AG10803 (cell line): Measurements from ENCODE around the gene HPF1.

Experiments
- DNase-seq: peaks from one replicate; pipeline ENCODE4 v3.0.0; 2010; ENCODE audit warnings: low read depth
- H3K4me3 ChIP-seq: 2 replicates; pipeline ENCODE4 v1.5.1; 2011; ENCODE audit warnings: mild to moderate bottlenecking, low read length, control low read depth
- CTCF ChIP-seq: conservative IDR thresholded peaks from 2 replicates; pipeline ENCODE4 v1.5.1; 2011; ENCODE audit warnings: mild to moderate bottlenecking, low read length, control low read depth, inconsistent platforms

The HPF1 gene

GRCh38 chr4:169766741-169767140 lies 9.0 kb upstream of the HPF1 start:
- no peak for DNase-seq
- no peak overlapping the region for H3K4me3 ChIP-seq
- no peak for TF ChIP-seq CTCF

GRCh38 chr4:169765835-169766234 lies 8.1 kb upstream of the HPF1 start:
- peak; percentile 16 for DNase-seq
- no peak overlapping the region for H3K4me3 ChIP-seq
- no peak for TF ChIP-seq CTCF

GRCh38 chr4:169761846-169762245 lies 4.1 kb upstream of the HPF1 start:
- DNase-seq = no peak
- no peak overlapping the region for H3K4me3 ChIP-seq
- no peak for TF ChIP-seq CTCF

- peak overlapping the region; percentile 90 for H3K4me3 ChIP-seq
- TF ChIP-seq CTCF = no peak
- DNase-seq = no peak
Measured at GRCh38 chr4:169758401-169758962, 738 bp upstream of the HPF1 start.

GRCh38 chr4:169756971-169757574 lies 671 bp downstream of the HPF1 start:
- no peak for DNase-seq
- TF ChIP-seq CTCF = no peak
- peak overlapping the region; percentile 90 for H3K4me3 ChIP-seq

GRCh38 chr4:169745291-169745690 lies 12.5 kb downstream of the HPF1 start:
- TF ChIP-seq CTCF = no peak
- H3K4me3 ChIP-seq = no peak overlapping the region
- peak; percentile 68 for DNase-seq

GRCh38 chr4:169744601-169745000 lies 13.1 kb downstream of the HPF1 start:
- no peak overlapping the region for H3K4me3 ChIP-seq
- no peak for DNase-seq
- TF ChIP-seq CTCF = no peak
